Neuronal stem cell (in vitro differentiated cells): Measurements from ENCODE around the gene OLA1.

ENCODE experiments used
- DNase-seq: peaks from one replicate; pipeline ENCODE4 v3.0.0-alpha.2; 2013; ENCODE audit warnings: low spot score
- H2AFZ ChIP-seq: one replicate; pipeline ENCODE4 v1.6.1; 2013; ENCODE audit warnings: mild to moderate bottlenecking, low read length, inconsistent platforms
- H2AK5ac ChIP-seq: 2 replicates; pipeline ENCODE4 v1.6.1; 2013; ENCODE audit warnings: low read depth, mild to moderate bottlenecking, inconsistent platforms, low read length, moderate library complexity, mixed read lengths
- H2BK120ac ChIP-seq: 2 replicates; pipeline ENCODE4 v1.6.1; 2013; ENCODE audit warnings: low read depth, mild to moderate bottlenecking, inconsistent platforms, low read length, moderate library complexity, mixed read lengths
- H2BK12ac ChIP-seq: one replicate; pipeline ENCODE4 v1.6.1; 2013; ENCODE audit warnings: low read length, inconsistent platforms
- H2BK15ac ChIP-seq: 2 replicates; pipeline ENCODE4 v1.6.1; 2013; ENCODE audit warnings: mild to moderate bottlenecking, low read length, inconsistent platforms, mixed read lengths
- H2BK5ac ChIP-seq: one replicate; pipeline ENCODE4 v1.6.1; 2013; ENCODE audit warnings: inconsistent platforms, mild to moderate bottlenecking, low read length, moderate library complexity
- H3K14ac ChIP-seq: one replicate; pipeline ENCODE4 v1.6.1; 2013; ENCODE audit warnings: low read length, inconsistent platforms
- H3K18ac ChIP-seq: 2 replicates; pipeline ENCODE4 v1.6.1; 2013; ENCODE audit warnings: low read length, inconsistent platforms
- H3K23ac ChIP-seq: 2 replicates; pipeline ENCODE4 v1.6.1; 2013; ENCODE audit warnings: low read depth, mild to moderate bottlenecking, mixed read lengths, low read length, inconsistent platforms; ENCODE audit not compliant: poor library complexity
- H3K27ac ChIP-seq: replicated peaks from 3 replicates; pipeline ENCODE4 v1.5.1; 2013; ENCODE audit warnings: low read length, inconsistent platforms
- H3K27me3 ChIP-seq, 3 experiments: 2 replicates each; pipeline ENCODE4 v1.6.1; 2013; ENCODE audit warnings: low read length in 3 of 3, mild to moderate bottlenecking in 2 of 3, inconsistent platforms in 1 of 3, low read depth in 1 of 3, mixed read lengths in 1 of 3, moderate library complexity in 1 of 3; ENCODE audit not compliant: control insufficient read depth in 3 of 3, insufficient read depth in 3 of 3
- H3K36me3 ChIP-seq, 2 donors: replicated peaks in 1 of 2; 2 replicates each; pipeline ENCODE4 v1.6.1; 2013; ENCODE audit warnings: low read length in 2 of 2; ENCODE audit not compliant: control insufficient read depth in 2 of 2, insufficient read depth in 2 of 2
- H3K4ac ChIP-seq: 2 replicates; pipeline ENCODE4 v1.6.1; 2013; ENCODE audit warnings: inconsistent platforms, mild to moderate bottlenecking, low read length, moderate library complexity
- H3K4me1 ChIP-seq, 2 donors: 1 replicate in 1 of 2; 2 replicates in 1 of 2; pipeline ENCODE4 v1.6.1; 2013; ENCODE audit warnings: low read length in 2 of 2, low read depth in 1 of 2; ENCODE audit not compliant: control insufficient read depth in 2 of 2, insufficient read depth in 1 of 2
- H3K4me2 ChIP-seq: one replicate; pipeline ENCODE4 v1.6.1; 2013; ENCODE audit warnings: mild to moderate bottlenecking, low read length, inconsistent platforms; ENCODE audit not compliant: insufficient read depth, poor library complexity, severe bottlenecking
- H3K4me3 ChIP-seq, 2 donors: 2 replicates each; pipeline ENCODE4 v1.5.1; 2013; ENCODE audit warnings: low read length in 2 of 2, mild to moderate bottlenecking in 2 of 2, inconsistent platforms in 1 of 2, moderate library complexity in 1 of 2
- H3K79me1 ChIP-seq: one replicate; pipeline ENCODE4 v1.6.1; 2013; ENCODE audit warnings: low read depth, mild to moderate bottlenecking, inconsistent platforms, low read length, moderate library complexity
- H3K9ac ChIP-seq: one replicate; pipeline ENCODE4 v1.6.1; 2013; ENCODE audit warnings: mild to moderate bottlenecking, low read depth, low read length, inconsistent platforms; ENCODE audit not compliant: poor library complexity
- H3K9me3 ChIP-seq, 2 donors: replicated peaks in 1 of 2; 2 replicates each; pipeline versions ENCODE3 to v1.6.1; 2013; ENCODE audit warnings: low read length in 2 of 2, mild to moderate bottlenecking in 2 of 2, inconsistent platforms in 1 of 2, low read depth in 1 of 2, mixed read lengths in 1 of 2, moderate library complexity in 1 of 2; ENCODE audit not compliant: control insufficient read depth in 2 of 2, insufficient read depth in 1 of 2
- H4K8ac ChIP-seq: one replicate; pipeline ENCODE4 v1.6.1; 2013; ENCODE audit warnings: low read depth, mild to moderate bottlenecking, inconsistent platforms, low read length, moderate library complexity
- H4K91ac ChIP-seq: one replicate; pipeline ENCODE4 v1.6.1; 2013; ENCODE audit warnings: low read length, low read depth, mild to moderate bottlenecking, inconsistent platforms; ENCODE audit not compliant: poor library complexity
- WGBS, 2 donors: extraction: QIAGEN DNeasy Blood & Tissue Kit; methylation state at CpG; one replicate each; pipeline ENCODE4 v1.1.7; 2013; ENCODE audit warnings: missing lambda C conversion rate in 2 of 2, mixed read lengths in 1 of 2; ENCODE audit not compliant: insufficient read length in 2 of 2, insufficient replicate concordance in 1 of 2; ENCODE audit errors: extremely low coverage in 2 of 2; 5-methylcytosine and 5-hydroxymethylcytosine counted together

OLA1 gene

GRCh38 chr2:174217869-174218268 lies 30.5 kb downstream of the OLA1 start:
- no peak for DNase-seq
- Histone ChIP-seq H3K9ac (no peak overlapping the region), H3K27ac (no peak overlapping the region), H3K4me3 (no peak overlapping the region), H2BK12ac (no peak overlapping the region), H3K4ac (no peak overlapping the region), H3K9me3 (no peaks in the 10 kb centered on the region), H3K14ac (no peak overlapping the region), H3K79me1 (no peaks in the 10 kb centered on the region), H3K27me3 (no peaks in the 10 kb centered on the region), H4K8ac (no peak overlapping the region), H3K18ac (no peak overlapping the region), H2AK5ac (no peak overlapping the region), H2BK5ac (no peak overlapping the region), H3K23ac (no peak overlapping the region), H3K4me1 (no peaks in the 10 kb centered on the region), H3K36me3 (peaks cover 2 to 49% of the 10 kb centered on the region in 2 donors), H2BK15ac (no peak overlapping the region), H2BK120ac (no peak overlapping the region), H3K4me2 (no peak overlapping the region), H4K91ac (no peak overlapping the region), H2AFZ (no peak overlapping the region)
- no CpG with 5 or more reads among the region's 1 CpG for WGBS, 2 donors

DNA sequence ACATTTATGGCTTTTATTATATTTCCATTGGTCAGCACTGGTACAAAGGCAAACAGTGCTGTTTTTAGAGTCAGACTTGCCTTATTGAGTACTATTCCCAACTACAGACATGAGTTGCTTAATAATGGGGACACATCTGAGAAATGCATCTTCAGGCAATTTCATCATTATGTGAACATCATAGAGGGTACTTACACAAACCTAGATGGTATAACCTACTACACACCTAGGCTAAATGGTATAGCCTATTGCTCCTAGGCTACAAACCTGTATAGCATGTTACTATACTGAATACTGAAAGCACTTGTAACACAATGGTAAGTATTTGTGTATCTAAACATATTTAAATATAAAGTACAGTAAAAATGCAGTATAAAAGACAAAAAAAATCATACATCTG lies 36.4 kb downstream of the OLA1 start:
- no peak overlapping the region for H4K8ac ChIP-seq
- H3K27me3 ChIP-seq: no peaks in the 10 kb centered on the region
- H3K4me1 ChIP-seq: no peaks in the 10 kb centered on the region
- H2BK120ac ChIP-seq: no peak overlapping the region
- no peak overlapping the region for H3K4me2 ChIP-seq
- no peak overlapping the region for H3K18ac ChIP-seq
- no peaks in the 10 kb centered on the region for H3K79me1 ChIP-seq
- no peak overlapping the region for H3K14ac ChIP-seq
- no peak overlapping the region for H2BK12ac ChIP-seq
- no peak overlapping the region for H2AK5ac ChIP-seq
- peaks cover 0 to 30% of the 10 kb centered on the region in 2 donors for H3K36me3 ChIP-seq
- no peak overlapping the region for H2AFZ ChIP-seq
- H2BK15ac ChIP-seq: no peak overlapping the region
- no peak overlapping the region for H2BK5ac ChIP-seq
- no peaks in the 10 kb centered on the region for H3K9me3 ChIP-seq
- no peak overlapping the region for H3K4ac ChIP-seq
- no peak overlapping the region for H3K23ac ChIP-seq
- H4K91ac ChIP-seq: no peak overlapping the region
- no peak overlapping the region for H3K9ac ChIP-seq
- H3K4me3 ChIP-seq: no peak overlapping the region
- H3K27ac ChIP-seq: no peak overlapping the region
- DNase-seq: no peak

GRCh38 chr2:174210862-174211261 lies 37.5 kb downstream of the OLA1 start:
- H3K18ac ChIP-seq: no peak overlapping the region
- H3K4me3 ChIP-seq: no peak overlapping the region
- H2BK12ac ChIP-seq: no peak overlapping the region
- no CpG with 5 or more reads among the region's 2 CpGs for WGBS, 2 donors
- H3K27ac ChIP-seq: no peak overlapping the region
- H3K9ac ChIP-seq: no peak overlapping the region
- H3K36me3 ChIP-seq: peaks cover 0 to 31% of the 10 kb centered on the region in 2 donors
- H3K4me1 ChIP-seq: no peaks in the 10 kb centered on the region
- H3K27me3 ChIP-seq: no peaks in the 10 kb centered on the region
- H2BK5ac ChIP-seq: no peak overlapping the region
- no peak overlapping the region for H4K91ac ChIP-seq
- no peak overlapping the region for H3K4me2 ChIP-seq
- no peak overlapping the region for H2AK5ac ChIP-seq
- no peak overlapping the region for H3K4ac ChIP-seq
- no peak overlapping the region for H2AFZ ChIP-seq
- H3K79me1 ChIP-seq: no peaks in the 10 kb centered on the region
- no peak overlapping the region for H4K8ac ChIP-seq
- H2BK15ac ChIP-seq: no peak overlapping the region
- no peak overlapping the region for H2BK120ac ChIP-seq
- H3K9me3 ChIP-seq: no peaks in the 10 kb centered on the region
- no peak overlapping the region for H3K14ac ChIP-seq
- DNase-seq: no peak
- H3K23ac ChIP-seq: no peak overlapping the region

DNA sequence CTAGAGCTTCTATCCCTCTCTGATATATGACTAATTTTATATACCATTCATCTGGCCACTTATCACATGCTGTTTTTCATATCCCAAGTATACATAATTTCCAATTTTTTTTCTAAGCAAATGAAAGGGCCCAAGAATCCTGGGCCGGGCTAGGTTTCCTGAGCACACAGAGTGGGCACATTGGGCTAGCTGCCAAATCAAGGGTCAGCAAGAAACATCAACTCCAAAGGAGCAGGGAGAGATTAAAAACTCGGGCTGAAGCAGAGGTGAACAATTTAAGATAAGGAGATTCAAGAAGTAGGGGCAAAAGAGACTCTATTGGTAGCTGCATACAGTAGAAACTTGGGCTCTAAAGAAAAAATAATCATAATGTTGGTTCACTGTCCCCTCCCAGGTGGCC lies 39.0 kb downstream of the OLA1 start:
- H2BK5ac ChIP-seq: no peak overlapping the region
- no peak overlapping the region for H3K4me3 ChIP-seq
- no peaks in the 10 kb centered on the region for H3K27me3 ChIP-seq
- no peak overlapping the region for H4K91ac ChIP-seq
- H2AK5ac ChIP-seq: no peak overlapping the region
- H3K4ac ChIP-seq: no peak overlapping the region
- H3K9me3 ChIP-seq: no peaks in the 10 kb centered on the region
- no peak overlapping the region for H3K4me2 ChIP-seq
- no peak overlapping the region for H2BK120ac ChIP-seq
- no peak overlapping the region for H3K9ac ChIP-seq
- no peaks in the 10 kb centered on the region for H3K4me1 ChIP-seq
- no peak overlapping the region for H2BK15ac ChIP-seq
- no peak overlapping the region for H3K27ac ChIP-seq
- H3K79me1 ChIP-seq: no peaks in the 10 kb centered on the region
- peaks cover 0 to 25% of the 10 kb centered on the region in 2 donors for H3K36me3 ChIP-seq
- H2BK12ac ChIP-seq: no peak overlapping the region
- H3K18ac ChIP-seq: no peak overlapping the region
- H3K23ac ChIP-seq: no peak overlapping the region
- no peak for DNase-seq
- H2AFZ ChIP-seq: no peak overlapping the region
- WGBS, 2 donors: no CpG with 5 or more reads among the region's 2 CpGs
- H4K8ac ChIP-seq: no peak overlapping the region
- no peak overlapping the region for H3K14ac ChIP-seq
